8988T (cell line): ENCODE data around the gene CNGB1.
A peak's percentile ranks its signal among the peaks of the same experiment; 100 is the strongest.
"Not testable (repeated sequence)": the region's sequence is repeated elsewhere in the genome, so short reads cannot be mapped to it uniquely, and the experiment has no call there.

Experiments
- DNase-seq: peaks from one replicate; pipeline ENCODE4 v3.0.0; 2011

Gene CNGB1

GRCh38 chr16:57996406-57997175 lies 25.7 kb upstream of the CNGB1 start:
- DNase-seq: no peak

- DNase-seq: no peak
Observed at GRCh38 chr16:57995721-57996405, 24.9 kb upstream of the CNGB1 start.

GRCh38 chr16:57994778-57995177 lies 23.9 kb upstream of the CNGB1 start:
- DNase-seq: peak; percentile 84

- no peak for DNase-seq
Observed at GRCh38 chr16:57994361-57994760, 23.4 kb upstream of the CNGB1 start.

- no peak for DNase-seq
Observed at GRCh38 chr16:57993897-57994296, 23.0 kb upstream of the CNGB1 start.

- DNase-seq: no peak
Observed at GRCh38 chr16:57993438-57993837, 22.5 kb upstream of the CNGB1 start.

GRCh38 chr16:57992084-57992483 lies 21.2 kb upstream of the CNGB1 start:
- DNase-seq: no peak

- DNase-seq: no peak
Observed at GRCh38 chr16:57991551-57992059, 20.7 kb upstream of the CNGB1 start.

GRCh38 chr16:57988929-57989328 lies 18.0 kb upstream of the CNGB1 start:
- DNase-seq: no peak

GRCh38 chr16:57987441-57988177 lies 16.7 kb upstream of the CNGB1 start:
- DNase-seq: no peak

GRCh38 chr16:57986196-57986595 lies 15.3 kb upstream of the CNGB1 start:
- no peak for DNase-seq

- DNase-seq: no peak
Observed at GRCh38 chr16:57985204-57986181, 14.6 kb upstream of the CNGB1 start.

GRCh38 chr16:57984443-57985203 lies 13.7 kb upstream of the CNGB1 start:
- DNase-seq: no peak

- DNase-seq: no peak
Observed at GRCh38 chr16:57982385-57982784, 11.5 kb upstream of the CNGB1 start.

GRCh38 chr16:57981636-57982035 lies 10.7 kb upstream of the CNGB1 start:
- DNase-seq: no peak

- DNase-seq: no peak
Observed at GRCh38 chr16:57979006-57979585, 8.2 kb upstream of the CNGB1 start.

GRCh38 chr16:57978070-57978465 lies 7.1 kb upstream of the CNGB1 start:
- not testable (repeated sequence) for DNase-seq

- peak; percentile 86 for DNase-seq
Observed at GRCh38 chr16:57977418-57978069, 6.6 kb upstream of the CNGB1 start.

GRCh38 chr16:57976331-57976796 lies 5.4 kb upstream of the CNGB1 start:
- no peak for DNase-seq

- DNase-seq: no peak
Observed at GRCh38 chr16:57972306-57972705, 1.4 kb upstream of the CNGB1 start.
